Spleen (tissue), 13 donors: Measurements from ENCODE around the gene GRIK5. TPM values are rescaled to one million over a fixed set of nuclear protein-coding genes. Genes with fewer than 3 reads are reported as not detected.

Experiments
- DNase-seq: peaks from one replicate; pipeline ENCODE4 v3.0.0-alpha.2; 2020
- H3K27ac ChIP-seq, 8 donors: fragments of 200-600 bp; sonication (generic) in 7 of 8; 1 replicate in 4 of 8; 2 replicates in 4 of 8; pipeline versions ENCODE4 v1.5.0 to v1.8.0; 2016 to 2021; ENCODE audit warnings: inconsistent platforms in 4 of 8, mild to moderate bottlenecking in 4 of 8, moderate library complexity in 1 of 8
- H3K27me3 ChIP-seq, 7 donors: fragments of 200-600 bp; sonication (generic) in 6 of 7; replicated peaks in 1 of 7; 1 replicate in 4 of 7; 2 replicates in 3 of 7; pipeline versions ENCODE4 v1.5.0 to v1.8.0; 2016 to 2021; ENCODE audit warnings: inconsistent platforms in 3 of 7, mild to moderate bottlenecking in 1 of 7
- H3K36me3 ChIP-seq, 6 donors: fragments of 200-600 bp; sonication (generic) in 5 of 6; 1 replicate in 4 of 6; 2 replicates in 2 of 6; pipeline versions ENCODE4 v1.5.0 to v1.8.0; 2016 to 2021; ENCODE audit warnings: inconsistent platforms in 2 of 6
- H3K4me1 ChIP-seq, 6 donors: fragments of 200-600 bp; sonication (generic) in 5 of 6; 1 replicate in 3 of 6; 2 replicates in 3 of 6; pipeline versions ENCODE4 v1.5.0 to v1.8.0; 2016 to 2021; ENCODE audit warnings: inconsistent platforms in 3 of 6
- H3K4me3 ChIP-seq, 8 donors: fragments of 200-600 bp; sonication (generic) in 7 of 8; 1 replicate in 4 of 8; 2 replicates in 4 of 8; pipeline versions ENCODE4 v1.5.0 to v1.8.0; 2016 to 2021; ENCODE audit warnings: inconsistent platforms in 4 of 8, mild to moderate bottlenecking in 4 of 8, moderate library complexity in 2 of 8
- H3K9me3 ChIP-seq, 8 donors: fragments of 200-600 bp; sonication (generic) in 7 of 8; 1 replicate in 4 of 8; 2 replicates in 4 of 8; pipeline versions ENCODE4 v1.5.0 to v1.8.0; 2016 to 2021; ENCODE audit warnings: inconsistent platforms in 4 of 8
- POLR2A ChIP-seq, 3 donors: fragments of 450-650 bp; IDR thresholded peaks; one replicate each; pipeline ENCODE4 v1.5.1; 2017; ENCODE audit warnings: antibody characterized with exemption in 3 of 3, mild to moderate bottlenecking in 1 of 3
- POLR2AphosphoS5 ChIP-seq, 3 donors: sonication (generic); formaldehyde crosslinking; IDR thresholded peaks; one replicate each; pipeline ENCODE4 v1.5.1; 2017; ENCODE audit warnings: antibody characterized with exemption in 3 of 3
- WGBS, 5 donors: extraction: QIAGEN DNeasy Blood & Tissue Kit in 3 of 5; methylation state at CpG; one replicate each; pipeline versions ENCODE4 v1.1.5 to v1.1.7; 2013 to 2018; 5-methylcytosine and 5-hydroxymethylcytosine counted together
- intact Hi-C: fragments of 100-400 bp; cut with DNase I; formaldehyde crosslinking; loops from one replicate; pipeline ENCODE4 v1.15.0; 2023; ENCODE audit warnings: low total_unique reads
- long read RNA-seq, 2 donors: transcript quantifications; one replicate each; lab custom pipeline, GENCODE V29; 2026
- polyA plus RNA-seq, 3 donors: library from polyadenylated mRNA; stranded (reverse); fragments of 200-250 nt; gene quantifications; one replicate each; pipeline ENCODE4 v1.2.1, GENCODE V29; 2013
- total RNA-seq, 7 donors: library from RNA; depleted of rRNA in 3 of 7; stranded (reverse); fragments of >200 nt in 3 of 7; fragmentation: NEBNext Ultra II Directional in 4 of 7; extraction: Animal tissue kit (Norgen Biotek cat#: 25700) in 4 of 7; gene quantifications; one replicate each; pipeline versions ENCODE4 v1.1.0 to v1.2.1, GENCODE V29; 2016 to 2021
- TF ChIP-seq, protein P1 (sequence below), 11 experiments: fragments of 200-600 bp in 7 of 11; fragments of 450-650 bp in 4 of 11; sonication (generic) in 4 of 11; IDR thresholded peaks in 8 of 11; conservative IDR thresholded peaks in 3 of 11; 1 replicate in 7 of 11; 2 replicates in 4 of 11; pipeline versions ENCODE4 v1.4.0 to v1.8.0; 2016 to 2021; ENCODE audit warnings: antibody characterized with exemption in 11 of 11, inconsistent platforms in 4 of 11, mild to moderate bottlenecking in 1 of 11
- donor health status: healthy with polysubstance abuse.
- donor health status: DM: no; HTN: no; CAD: no; lungs with moderate emphysema.
- donor health status: DM: no; HTN: no; CAD: no.
- donor health status: Bipolar disorder and iron deficiency.
- donor health status: healthy.
- donor health status: DM: no; HTN: no; CAD: no.
- donor health status: DM: yes; HTN: yes; CAD: no.

Gene GRIK5, protein sequence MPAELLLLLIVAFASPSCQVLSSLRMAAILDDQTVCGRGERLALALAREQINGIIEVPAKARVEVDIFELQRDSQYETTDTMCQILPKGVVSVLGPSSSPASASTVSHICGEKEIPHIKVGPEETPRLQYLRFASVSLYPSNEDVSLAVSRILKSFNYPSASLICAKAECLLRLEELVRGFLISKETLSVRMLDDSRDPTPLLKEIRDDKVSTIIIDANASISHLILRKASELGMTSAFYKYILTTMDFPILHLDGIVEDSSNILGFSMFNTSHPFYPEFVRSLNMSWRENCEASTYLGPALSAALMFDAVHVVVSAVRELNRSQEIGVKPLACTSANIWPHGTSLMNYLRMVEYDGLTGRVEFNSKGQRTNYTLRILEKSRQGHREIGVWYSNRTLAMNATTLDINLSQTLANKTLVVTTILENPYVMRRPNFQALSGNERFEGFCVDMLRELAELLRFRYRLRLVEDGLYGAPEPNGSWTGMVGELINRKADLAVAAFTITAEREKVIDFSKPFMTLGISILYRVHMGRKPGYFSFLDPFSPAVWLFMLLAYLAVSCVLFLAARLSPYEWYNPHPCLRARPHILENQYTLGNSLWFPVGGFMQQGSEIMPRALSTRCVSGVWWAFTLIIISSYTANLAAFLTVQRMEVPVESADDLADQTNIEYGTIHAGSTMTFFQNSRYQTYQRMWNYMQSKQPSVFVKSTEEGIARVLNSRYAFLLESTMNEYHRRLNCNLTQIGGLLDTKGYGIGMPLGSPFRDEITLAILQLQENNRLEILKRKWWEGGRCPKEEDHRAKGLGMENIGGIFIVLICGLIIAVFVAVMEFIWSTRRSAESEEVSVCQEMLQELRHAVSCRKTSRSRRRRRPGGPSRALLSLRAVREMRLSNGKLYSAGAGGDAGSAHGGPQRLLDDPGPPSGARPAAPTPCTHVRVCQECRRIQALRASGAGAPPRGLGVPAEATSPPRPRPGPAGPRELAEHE
- 1 to 10 TPM in 6 of 7 donors, under 1 TPM in 1; 0.98 to 4.7 (median 2.2) TPM for total RNA-seq
- 1 to 10 TPM in 2 of 3 donors, under 1 TPM in 1; 0.94 to 1.4 (median 1.4) TPM for polyA plus RNA-seq
- long read RNA-seq, donor 1: 0 reads
- long read RNA-seq, donor 2: 0 reads

DNA sequence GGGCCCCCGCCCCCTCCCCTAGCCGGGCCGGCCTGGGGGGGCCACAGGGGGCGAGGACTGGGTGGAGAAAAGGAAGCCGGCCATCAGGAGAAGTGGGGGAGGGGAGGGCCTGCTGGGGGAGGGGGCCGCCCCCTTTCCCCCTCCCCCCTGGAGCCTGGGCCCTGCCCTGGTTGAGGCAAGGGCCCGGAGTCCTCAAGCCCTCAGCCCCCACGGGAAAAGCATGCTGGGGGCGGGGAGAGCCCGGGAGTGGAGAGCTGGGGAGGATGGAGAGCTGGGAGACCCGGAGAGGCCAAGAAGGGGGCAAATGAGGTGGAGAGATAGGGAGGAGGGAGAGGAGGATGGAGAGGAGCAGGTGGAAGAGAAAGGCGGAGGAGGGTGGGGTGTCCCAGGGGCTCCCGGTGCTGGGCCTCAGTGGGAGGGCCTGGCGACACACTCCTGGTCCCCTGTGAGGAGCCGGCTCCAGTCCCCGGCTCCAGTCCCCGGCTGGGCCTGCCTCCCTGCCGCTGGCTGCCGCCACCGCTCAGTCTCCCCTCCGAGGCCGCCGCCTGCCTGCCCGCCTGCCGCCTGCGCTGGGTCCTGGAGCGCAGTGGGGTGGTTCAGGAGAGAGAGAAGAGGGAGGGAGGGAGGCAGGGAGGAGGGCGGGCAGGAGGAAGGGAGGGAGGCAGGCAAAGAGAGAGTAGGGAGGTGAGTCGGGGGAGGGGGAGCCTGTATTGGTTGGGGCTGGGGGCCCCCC lies at the start of gene GRIK5:
Gene GRIK5 (minus strand): TSS at position 588 of the 733 bp plus-strand sequence. CDS start 4,436 bp downstream, outside the sequence.
- intact Hi-C loops: no loop called here
- TF ChIP-seq POLR2AphosphoS5 (IDR thresholded peaks at IDR 0.05) (no peak), POLR2A (IDR thresholded peaks at IDR 0.05) (no peak)
- TF ChIP-seq, protein P1, sequence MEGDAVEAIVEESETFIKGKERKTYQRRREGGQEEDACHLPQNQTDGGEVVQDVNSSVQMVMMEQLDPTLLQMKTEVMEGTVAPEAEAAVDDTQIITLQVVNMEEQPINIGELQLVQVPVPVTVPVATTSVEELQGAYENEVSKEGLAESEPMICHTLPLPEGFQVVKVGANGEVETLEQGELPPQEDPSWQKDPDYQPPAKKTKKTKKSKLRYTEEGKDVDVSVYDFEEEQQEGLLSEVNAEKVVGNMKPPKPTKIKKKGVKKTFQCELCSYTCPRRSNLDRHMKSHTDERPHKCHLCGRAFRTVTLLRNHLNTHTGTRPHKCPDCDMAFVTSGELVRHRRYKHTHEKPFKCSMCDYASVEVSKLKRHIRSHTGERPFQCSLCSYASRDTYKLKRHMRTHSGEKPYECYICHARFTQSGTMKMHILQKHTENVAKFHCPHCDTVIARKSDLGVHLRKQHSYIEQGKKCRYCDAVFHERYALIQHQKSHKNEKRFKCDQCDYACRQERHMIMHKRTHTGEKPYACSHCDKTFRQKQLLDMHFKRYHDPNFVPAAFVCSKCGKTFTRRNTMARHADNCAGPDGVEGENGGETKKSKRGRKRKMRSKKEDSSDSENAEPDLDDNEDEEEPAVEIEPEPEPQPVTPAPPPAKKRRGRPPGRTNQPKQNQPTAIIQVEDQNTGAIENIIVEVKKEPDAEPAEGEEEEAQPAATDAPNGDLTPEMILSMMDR (IDR thresholded peaks at IDR 0.05 in 8 of 11, conservative IDR thresholded peaks at IDR 0.05 in 3 of 11): no peak
- peaks cover 0 to 25% (median 17%) of the 10 kb centered on the region in 6 donors for H3K4me1 ChIP-seq
- peak within 1 kb of the TSS in 4 of 8 donors; percentile 6 to 55 (median 26) for H3K4me3 ChIP-seq
- no peak within 1 kb of the TSS for H3K27ac ChIP-seq
- peaks cover 0 to 61% (median 21%) of the 10 kb centered on the region in 7 donors for H3K27me3 ChIP-seq
- 8 to 12% (median 10%) methylated on average over 27 to 29 of the region's 29 CpGs for WGBS, 5 donors
- no peaks in the 10 kb centered on the region for H3K36me3 ChIP-seq
- H3K9me3 ChIP-seq: no peaks in the 10 kb centered on the region
- no peak for DNase-seq

DNA sequence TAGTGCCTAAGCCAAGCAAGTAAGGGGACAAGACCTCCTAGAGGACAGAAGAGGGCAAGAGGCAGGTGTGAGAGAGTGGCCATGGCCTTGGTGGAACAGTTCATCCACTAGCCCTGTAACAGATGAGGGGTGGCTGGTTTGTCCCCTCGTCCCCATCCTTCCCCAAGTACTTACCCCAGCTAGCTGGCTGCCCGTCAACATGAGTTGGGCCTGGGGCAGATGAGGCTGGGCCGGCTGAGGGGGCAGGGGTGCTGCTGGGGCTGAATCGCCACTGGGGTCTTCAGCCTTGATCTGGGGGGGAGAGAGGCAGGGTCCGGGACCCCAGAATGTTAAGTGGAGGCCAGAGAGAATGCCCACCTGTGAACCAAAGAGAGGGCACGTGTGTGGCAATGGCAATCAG lies 47.1 kb upstream of the GRIK5 start:
- WGBS, 5 donors: 84 to 99% (median 92%) methylated on average over 6 of the region's 6 CpGs
- Histone ChIP-seq H3K36me3 (peaks cover 0 to 63% (median 15%) of the 10 kb centered on the region in 6 donors), H3K4me3 (no peak overlapping the region), H3K27me3 (no peaks in the 10 kb centered on the region), H3K4me1 (peaks cover 26 to 100% (median 73%) of the 10 kb centered on the region in 6 donors), H3K27ac (peak overlapping the region in 4 of 8 donors; percentile 48 to 92 (median 78)), H3K9me3 (no peaks in the 10 kb centered on the region)
- intact Hi-C loops: no loop called here
- no peak for DNase-seq
- TF ChIP-seq POLR2A (IDR thresholded peaks at IDR 0.05) (no peak), POLR2AphosphoS5 (IDR thresholded peaks at IDR 0.05) (no peak)
- TF ChIP-seq, protein P1 (IDR thresholded peaks at IDR 0.05 in 8 of 11, conservative IDR thresholded peaks at IDR 0.05 in 3 of 11): no peak

DNA sequence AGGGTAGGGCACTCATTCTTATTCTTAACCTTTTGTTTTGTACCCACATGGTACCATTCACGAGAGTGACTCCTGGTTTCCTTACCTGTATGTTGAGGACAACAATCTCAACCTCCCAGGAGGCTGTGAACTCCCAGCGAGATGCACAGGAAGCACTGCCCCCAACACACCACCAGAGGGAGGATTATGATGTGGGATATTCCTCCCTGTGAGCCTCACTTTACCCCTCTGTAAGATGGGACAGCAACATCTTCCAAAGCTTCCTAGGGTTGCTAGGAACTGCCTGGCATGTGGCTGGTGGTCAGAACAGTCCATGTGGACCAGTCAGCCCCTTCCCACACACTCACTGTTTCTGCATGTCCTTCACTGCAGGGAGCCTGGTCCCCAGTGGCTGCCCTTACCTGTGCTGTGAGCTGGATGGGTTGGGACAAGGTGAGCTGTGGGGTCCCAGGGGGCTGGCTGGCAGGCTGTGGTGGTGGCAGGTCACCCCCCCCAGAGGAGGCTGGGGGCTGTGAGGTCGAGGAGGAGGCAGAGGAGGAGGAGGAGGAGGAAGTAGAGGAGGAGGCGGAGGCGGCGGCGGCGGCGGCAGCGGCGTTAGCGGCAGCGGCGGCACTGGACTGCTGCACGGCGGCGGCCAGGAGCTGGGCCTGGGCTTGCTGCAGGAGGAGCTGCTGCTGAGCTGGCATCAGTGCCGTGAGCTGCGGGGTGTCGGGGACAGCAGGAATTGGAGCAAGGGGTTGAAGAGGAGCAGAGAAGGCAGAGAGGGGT lies 46.5 kb upstream of the GRIK5 start:
- Histone ChIP-seq H3K27ac (peak overlapping the region in 4 of 8 donors; percentile 76 to 92 (median 82)), H3K9me3 (no peaks in the 10 kb centered on the region), H3K27me3 (no peaks in the 10 kb centered on the region), H3K36me3 (peaks cover 0 to 69% (median 15%) of the 10 kb centered on the region in 6 donors), H3K4me1 (peaks cover 20 to 100% (median 67%) of the 10 kb centered on the region in 6 donors), H3K4me3 (no peak overlapping the region)
- 90 to 94% (median 93%) methylated on average over 13 to 20 of the region's 20 CpGs for WGBS, 5 donors
- no peak for DNase-seq
- no peak for TF ChIP-seq POLR2AphosphoS5 (IDR thresholded peaks at IDR 0.05)
- TF ChIP-seq, protein P1 (IDR thresholded peaks at IDR 0.05 in 8 of 11, conservative IDR thresholded peaks at IDR 0.05 in 3 of 11): peak in 3 of 11 experiments; percentile 8 to 41 (median 16)
- intact Hi-C loops: no loop called here
